ENCODE results near the gene TNS1. TPM values are rescaled to one million over a fixed set of nuclear protein-coding genes. Genes with fewer than 3 reads are reported as not detected.

The TNS1 gene
- total and polyA plus RNA-seq, 2 experiments from 2014 or later, result 81.6 to 99.3 TPM

GRCh38 chr2:217868911-217869334, 133.9 kb downstream of the TNS1 start:
- peak overlapping the region; percentile 18; the same call in 1 of the 2 replicates for H3K27ac ChIP-seq
- no peak for TF ChIP-seq EZH2phosphoT487 (IDR thresholded peaks at IDR 0.05; ENCODE audit: insufficient read depth, low read depth)
- TF ChIP-seq EZH2 (IDR thresholded peaks at IDR 0.05; ENCODE audit: insufficient read depth, poor library complexity, severe bottlenecking), result no peak

GRCh38 chr2:217868265-217868892, 134.4 kb downstream of the TNS1 start:
- no peak overlapping the region for H2AFZ ChIP-seq
- H3K36me3 ChIP-seq (ENCODE audit: low read depth), result peaks cover 46% of the 10 kb centered on the region
- H3K4me3 ChIP-seq, result no peak overlapping the region
- no peak for DNase-seq
- no peaks in the 10 kb centered on the region for H4K20me1 ChIP-seq (ENCODE audit: insufficient read depth)
- H3K9me3 ChIP-seq (ENCODE audit: low read depth), result no peaks in the 10 kb centered on the region
- TF ChIP-seq EZH2phosphoT487 (IDR thresholded peaks at IDR 0.05; ENCODE audit: insufficient read depth, low read depth) (no peak), EZH2 (IDR thresholded peaks at IDR 0.05; ENCODE audit: insufficient read depth, poor library complexity, severe bottlenecking) (no peak)
- H3K4me1 ChIP-seq (ENCODE audit: insufficient read depth), result peaks cover 10% of the 10 kb centered on the region
- peak overlapping the region; percentile 18; the same call in 1 of the 2 replicates for H3K27ac ChIP-seq
- H3K4me2 ChIP-seq (ENCODE audit: unreplicated experiment), result no peak overlapping the region
- in situ Hi-C loops (cut with MboI), result no loop called here
- 0 out of 2 replicates have a peak overlapping the region, but pooled peaks have one; percentile 26 for H3K9ac ChIP-seq
- WGBS, 2 experiments (ENCODE audit: low coverage in 1 of 2, low lambda C conversion rate in 2 of 2, missing lambda C conversion rate in 2 of 2), result 79 to 83% methylated on average over 5 of the region's 5 CpGs
- H3K27me3 ChIP-seq (replicated peaks; ENCODE audit: insufficient read depth), result no peaks in the 10 kb centered on the region
- H3K9me2 ChIP-seq (ENCODE audit: insufficient read depth), result no peaks in the 10 kb centered on the region
- peaks cover 75% of the 10 kb centered on the region for H3F3A ChIP-seq (ENCODE audit: insufficient read depth)
- peaks cover 68% of the 10 kb centered on the region for H3K79me2 ChIP-seq (ENCODE audit: insufficient read depth)

More at GRCh38 chr2:217868911-217869334, 133.9 kb downstream of the TNS1 start:
- peaks cover 10% of the 10 kb centered on the region for H3K4me1 ChIP-seq (ENCODE audit: insufficient read depth)
- H3K36me3 ChIP-seq (ENCODE audit: low read depth), result peaks cover 46% of the 10 kb centered on the region
- peaks cover 68% of the 10 kb centered on the region for H3K79me2 ChIP-seq (ENCODE audit: insufficient read depth)
- H3K4me3 ChIP-seq, result no peak overlapping the region
- H3K9me2 ChIP-seq (ENCODE audit: insufficient read depth), result no peaks in the 10 kb centered on the region
- H3K9ac ChIP-seq, result peak overlapping the region; percentile 26; the same call in 1 of the 2 replicates
- H2AFZ ChIP-seq, result no peak overlapping the region
- no peaks in the 10 kb centered on the region for H3K9me3 ChIP-seq (ENCODE audit: low read depth)
- no peak overlapping the region for H3K4me2 ChIP-seq (ENCODE audit: unreplicated experiment)
- 36 to 37% methylated on average over 3 of the region's 3 CpGs for WGBS, 2 experiments (ENCODE audit: low coverage in 1 of 2, low lambda C conversion rate in 2 of 2, missing lambda C conversion rate in 2 of 2)
- H4K20me1 ChIP-seq (ENCODE audit: insufficient read depth), result no peaks in the 10 kb centered on the region
- DNase-seq, result peak; percentile 55
- in situ Hi-C loops (cut with MboI), result no loop called here
- peaks cover 72% of the 10 kb centered on the region for H3F3A ChIP-seq (ENCODE audit: insufficient read depth)
- H3K27me3 ChIP-seq (replicated peaks; ENCODE audit: insufficient read depth), result no peaks in the 10 kb centered on the region

- H3K9ac ChIP-seq, result no peak overlapping the region
- peaks cover 10% of the 10 kb centered on the region for H3K4me1 ChIP-seq (ENCODE audit: insufficient read depth)
- no peaks in the 10 kb centered on the region for H3K9me3 ChIP-seq (ENCODE audit: low read depth)
- 100% methylated on average over 3 of the region's 3 CpGs for WGBS, 2 experiments (ENCODE audit: low coverage in 1 of 2, low lambda C conversion rate in 2 of 2, missing lambda C conversion rate in 2 of 2)
- no peak for DNase-seq
- H3K9me2 ChIP-seq (ENCODE audit: insufficient read depth), result no peaks in the 10 kb centered on the region
- no peak for TF ChIP-seq EZH2 (IDR thresholded peaks at IDR 0.05; ENCODE audit: insufficient read depth, poor library complexity, severe bottlenecking)
- no peak for TF ChIP-seq EZH2phosphoT487 (IDR thresholded peaks at IDR 0.05; ENCODE audit: insufficient read depth, low read depth)
- no peaks in the 10 kb centered on the region for H3K27me3 ChIP-seq (replicated peaks; ENCODE audit: insufficient read depth)
- H2AFZ ChIP-seq, result no peak overlapping the region
- H3K79me2 ChIP-seq (ENCODE audit: insufficient read depth), result peaks cover 58% of the 10 kb centered on the region
- H3K27ac ChIP-seq, result no peak overlapping the region
- H3F3A ChIP-seq (ENCODE audit: insufficient read depth), result peaks cover 73% of the 10 kb centered on the region
- no peak overlapping the region for H3K4me2 ChIP-seq (ENCODE audit: unreplicated experiment)
- no peak overlapping the region for H3K4me3 ChIP-seq
- in situ Hi-C loops (cut with MboI), result no loop called here
- no peaks in the 10 kb centered on the region for H4K20me1 ChIP-seq (ENCODE audit: insufficient read depth)
- H3K36me3 ChIP-seq (ENCODE audit: low read depth), result peaks cover 44% of the 10 kb centered on the region
These were observed 136.3 kb downstream of the TNS1 start for GRCh38 chr2:217866457-217866856.

- Histone ChIP-seq H3K27me3 (replicated peaks; ENCODE audit: insufficient read depth) (no peaks in the 10 kb centered on the region), H3K9ac (0 out of 2 replicates have a peak overlapping the region, but pooled peaks have one; percentile 5), H2AFZ (no peak overlapping the region), H3F3A (ENCODE audit: insufficient read depth) (peaks cover 83% of the 10 kb centered on the region), H3K36me3 (ENCODE audit: low read depth) (peaks cover 39% of the 10 kb centered on the region), H3K9me3 (ENCODE audit: low read depth) (no peaks in the 10 kb centered on the region), H3K4me1 (ENCODE audit: insufficient read depth) (peaks cover 10% of the 10 kb centered on the region), H3K4me2 (ENCODE audit: unreplicated experiment) (no peak overlapping the region), H3K9me2 (ENCODE audit: insufficient read depth) (no peaks in the 10 kb centered on the region), H3K27ac (0 out of 2 replicates have a peak overlapping the region, but pooled peaks have one; percentile 9), H3K79me2 (ENCODE audit: insufficient read depth) (peaks cover 59% of the 10 kb centered on the region), H3K4me3 (no peak overlapping the region), H4K20me1 (ENCODE audit: insufficient read depth) (no peaks in the 10 kb centered on the region)
- peak; percentile 41 for DNase-seq
- WGBS, 2 experiments (ENCODE audit: low coverage in 1 of 2, low lambda C conversion rate in 2 of 2, missing lambda C conversion rate in 2 of 2), result 37 to 42% methylated on average over 3 of the region's 3 CpGs
- no peak for TF ChIP-seq EZH2 (IDR thresholded peaks at IDR 0.05; ENCODE audit: insufficient read depth, poor library complexity, severe bottlenecking)
- TF ChIP-seq EZH2phosphoT487 (IDR thresholded peaks at IDR 0.05; ENCODE audit: insufficient read depth, low read depth), result no peak
- in situ Hi-C loops (cut with MboI), result no loop called here
These were observed 137.6 kb downstream of the TNS1 start for GRCh38 chr2:217864963-217865772.

All from GM23248 (cell line).